Liver (tissue), 3 donors: ENCODE data around the gene ANO8.

ENCODE experiments used
- GABPA ChIP-seq, 2 donors: IDR thresholded peaks in 1 of 2; conservative IDR thresholded peaks in 1 of 2; 2 replicates each; pipeline ENCODE4 v1.6.1; 2016; ENCODE audit warnings: antibody characterized with exemption in 2 of 2, mild to moderate bottlenecking in 1 of 2, moderate library complexity in 1 of 2
- RAD21 ChIP-seq, 2 donors: IDR thresholded peaks; 2 replicates each; pipeline ENCODE4 v1.6.1; 2016; ENCODE audit warnings: antibody characterized with exemption in 2 of 2, mild to moderate bottlenecking in 2 of 2
- TF ChIP-seq, protein P1 (sequence below): IDR thresholded peaks from 2 replicates; pipeline ENCODE4 v1.6.1; 2016; ENCODE audit warnings: antibody characterized with exemption, mild to moderate bottlenecking
- TF ChIP-seq, protein P2 (sequence below): fragments of 150-350 bp; IDR thresholded peaks from 2 replicates; pipeline ENCODE4 v1.5.1; 2017; ENCODE audit warnings: improper control_type of control experiment, low read depth, low read length; ENCODE audit not compliant: missing input control
- donor health status: healthy.
- donor health status: healthy.

DNA sequence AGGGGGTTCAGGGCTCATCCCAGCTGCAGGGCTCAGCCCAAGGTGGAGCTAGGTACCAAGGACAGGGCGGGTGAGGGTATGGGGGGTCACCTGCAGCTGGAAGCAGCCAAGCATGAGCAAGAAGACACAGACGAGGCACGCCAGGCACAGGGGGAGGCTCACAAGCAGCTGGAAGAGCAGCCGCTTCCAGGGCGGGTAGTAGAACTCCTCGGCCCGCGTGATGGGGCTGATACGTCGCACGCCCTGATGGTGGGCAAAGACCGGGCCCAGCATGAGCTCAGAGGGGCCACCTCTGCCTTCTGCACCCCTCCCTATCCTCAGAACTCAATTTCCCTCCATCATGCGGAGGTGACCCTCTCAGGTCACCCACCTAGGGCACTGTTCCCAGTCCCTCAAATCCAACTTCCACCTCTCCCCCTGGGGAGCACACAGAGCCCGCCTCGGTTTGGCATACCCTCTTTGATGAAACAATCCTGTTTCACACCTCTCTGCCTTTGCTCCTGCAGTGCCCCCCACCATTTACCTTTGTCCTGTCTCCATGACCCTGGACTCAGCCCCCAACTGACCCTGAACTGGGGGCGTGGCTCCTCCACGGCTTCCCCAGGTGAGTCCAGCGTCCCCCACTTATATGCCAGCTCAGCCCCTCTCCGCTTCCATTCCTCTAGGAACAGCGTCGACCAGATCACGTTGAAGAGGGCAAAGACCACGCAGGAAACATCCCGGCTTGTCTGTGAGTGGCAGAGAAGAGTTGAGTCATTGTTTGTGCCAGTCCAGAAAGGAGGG lies 4.2 kb downstream of the ANO8 start:
- TF ChIP-seq GABPA (IDR thresholded peaks at IDR 0.05 in 1 of 2, conservative IDR thresholded peaks at IDR 0.05 in 1 of 2) (no peak), RAD21 (IDR thresholded peaks at IDR 0.05) (no peak)
- TF ChIP-seq, protein P1, sequence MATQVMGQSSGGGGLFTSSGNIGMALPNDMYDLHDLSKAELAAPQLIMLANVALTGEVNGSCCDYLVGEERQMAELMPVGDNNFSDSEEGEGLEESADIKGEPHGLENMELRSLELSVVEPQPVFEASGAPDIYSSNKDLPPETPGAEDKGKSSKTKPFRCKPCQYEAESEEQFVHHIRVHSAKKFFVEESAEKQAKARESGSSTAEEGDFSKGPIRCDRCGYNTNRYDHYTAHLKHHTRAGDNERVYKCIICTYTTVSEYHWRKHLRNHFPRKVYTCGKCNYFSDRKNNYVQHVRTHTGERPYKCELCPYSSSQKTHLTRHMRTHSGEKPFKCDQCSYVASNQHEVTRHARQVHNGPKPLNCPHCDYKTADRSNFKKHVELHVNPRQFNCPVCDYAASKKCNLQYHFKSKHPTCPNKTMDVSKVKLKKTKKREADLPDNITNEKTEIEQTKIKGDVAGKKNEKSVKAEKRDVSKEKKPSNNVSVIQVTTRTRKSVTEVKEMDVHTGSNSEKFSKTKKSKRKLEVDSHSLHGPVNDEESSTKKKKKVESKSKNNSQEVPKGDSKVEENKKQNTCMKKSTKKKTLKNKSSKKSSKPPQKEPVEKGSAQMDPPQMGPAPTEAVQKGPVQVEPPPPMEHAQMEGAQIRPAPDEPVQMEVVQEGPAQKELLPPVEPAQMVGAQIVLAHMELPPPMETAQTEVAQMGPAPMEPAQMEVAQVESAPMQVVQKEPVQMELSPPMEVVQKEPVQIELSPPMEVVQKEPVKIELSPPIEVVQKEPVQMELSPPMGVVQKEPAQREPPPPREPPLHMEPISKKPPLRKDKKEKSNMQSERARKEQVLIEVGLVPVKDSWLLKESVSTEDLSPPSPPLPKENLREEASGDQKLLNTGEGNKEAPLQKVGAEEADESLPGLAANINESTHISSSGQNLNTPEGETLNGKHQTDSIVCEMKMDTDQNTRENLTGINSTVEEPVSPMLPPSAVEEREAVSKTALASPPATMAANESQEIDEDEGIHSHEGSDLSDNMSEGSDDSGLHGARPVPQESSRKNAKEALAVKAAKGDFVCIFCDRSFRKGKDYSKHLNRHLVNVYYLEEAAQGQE: no peak
- TF ChIP-seq, protein P2, sequence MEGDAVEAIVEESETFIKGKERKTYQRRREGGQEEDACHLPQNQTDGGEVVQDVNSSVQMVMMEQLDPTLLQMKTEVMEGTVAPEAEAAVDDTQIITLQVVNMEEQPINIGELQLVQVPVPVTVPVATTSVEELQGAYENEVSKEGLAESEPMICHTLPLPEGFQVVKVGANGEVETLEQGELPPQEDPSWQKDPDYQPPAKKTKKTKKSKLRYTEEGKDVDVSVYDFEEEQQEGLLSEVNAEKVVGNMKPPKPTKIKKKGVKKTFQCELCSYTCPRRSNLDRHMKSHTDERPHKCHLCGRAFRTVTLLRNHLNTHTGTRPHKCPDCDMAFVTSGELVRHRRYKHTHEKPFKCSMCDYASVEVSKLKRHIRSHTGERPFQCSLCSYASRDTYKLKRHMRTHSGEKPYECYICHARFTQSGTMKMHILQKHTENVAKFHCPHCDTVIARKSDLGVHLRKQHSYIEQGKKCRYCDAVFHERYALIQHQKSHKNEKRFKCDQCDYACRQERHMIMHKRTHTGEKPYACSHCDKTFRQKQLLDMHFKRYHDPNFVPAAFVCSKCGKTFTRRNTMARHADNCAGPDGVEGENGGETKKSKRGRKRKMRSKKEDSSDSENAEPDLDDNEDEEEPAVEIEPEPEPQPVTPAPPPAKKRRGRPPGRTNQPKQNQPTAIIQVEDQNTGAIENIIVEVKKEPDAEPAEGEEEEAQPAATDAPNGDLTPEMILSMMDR: no peak
